Activated T-cell treated with anti-CD3 and anti-CD28 coated beads for 1 hour (primary cell): ENCODE measurements around the gene LYZL4.

Experiments
- DNase-seq: peaks from one replicate; pipeline ENCODE4 v3.0.0-alpha.2; 2020; ENCODE audit warnings: low read depth

LYZL4 gene, protein sequence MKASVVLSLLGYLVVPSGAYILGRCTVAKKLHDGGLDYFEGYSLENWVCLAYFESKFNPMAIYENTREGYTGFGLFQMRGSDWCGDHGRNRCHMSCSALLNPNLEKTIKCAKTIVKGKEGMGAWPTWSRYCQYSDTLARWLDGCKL

DNA sequence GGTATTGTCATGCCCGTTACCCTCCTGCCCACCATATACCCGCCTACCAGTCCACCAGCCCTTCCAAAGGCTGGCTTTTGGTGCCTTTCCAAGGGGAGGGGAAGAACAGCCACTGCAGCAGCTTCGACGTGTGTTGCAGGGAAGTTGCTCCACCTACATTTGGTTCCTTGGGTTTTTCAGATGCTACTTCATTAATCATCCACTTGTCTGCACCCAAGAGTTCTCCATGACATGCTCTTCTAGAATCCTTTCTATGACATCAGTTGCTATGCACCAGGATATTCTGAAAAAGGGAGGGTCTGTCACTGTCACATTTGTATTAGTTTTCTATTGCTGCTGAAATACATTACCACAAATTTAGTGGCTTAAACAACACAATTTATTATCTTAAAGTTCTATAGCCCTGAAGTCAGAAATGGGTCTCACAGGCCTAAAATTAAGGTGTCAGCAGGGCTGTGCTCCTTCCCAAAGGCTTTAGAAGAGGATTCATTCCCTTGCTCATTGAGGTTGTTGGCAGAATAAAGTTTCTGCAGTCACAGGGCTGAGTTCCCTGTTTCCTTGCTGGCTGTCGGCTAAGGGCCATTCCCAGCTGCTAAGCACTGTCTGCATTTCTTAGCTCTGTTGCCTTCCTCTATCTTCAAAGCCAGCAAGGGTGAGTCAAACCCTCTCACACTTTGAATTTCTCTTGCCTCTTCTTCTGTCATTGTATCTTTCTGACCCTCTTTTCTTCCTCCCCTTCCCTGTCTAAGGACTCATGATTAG lies at the start of gene LYZL4:
Gene LYZL4, minus strand, starts transcription at position 241 of the 762 bp plus-strand sequence. CDS start 3,359 bp downstream, outside the sequence.
- DNase-seq = no peak

DNA sequence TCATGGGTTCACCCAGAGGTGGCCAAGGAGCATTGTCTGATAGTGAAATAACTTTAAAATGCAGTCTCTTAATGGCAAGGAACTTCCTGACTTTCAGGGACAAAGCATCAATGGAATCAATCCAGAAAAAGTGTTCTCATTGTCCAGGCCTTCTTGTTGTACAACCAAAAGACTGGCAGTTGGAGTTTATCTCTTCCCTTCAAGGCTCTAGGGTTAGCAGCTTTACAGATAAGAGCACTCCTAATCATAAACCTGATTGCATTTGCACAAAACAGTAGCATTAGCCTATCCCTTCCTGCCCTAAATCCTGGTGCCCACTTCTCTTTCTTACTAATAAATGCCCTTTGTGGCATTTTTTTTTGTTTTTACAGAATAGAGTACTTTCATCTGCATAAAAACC lies 48.7 kb upstream of the LYZL4 start:
- DNase-seq = no peak

DNA sequence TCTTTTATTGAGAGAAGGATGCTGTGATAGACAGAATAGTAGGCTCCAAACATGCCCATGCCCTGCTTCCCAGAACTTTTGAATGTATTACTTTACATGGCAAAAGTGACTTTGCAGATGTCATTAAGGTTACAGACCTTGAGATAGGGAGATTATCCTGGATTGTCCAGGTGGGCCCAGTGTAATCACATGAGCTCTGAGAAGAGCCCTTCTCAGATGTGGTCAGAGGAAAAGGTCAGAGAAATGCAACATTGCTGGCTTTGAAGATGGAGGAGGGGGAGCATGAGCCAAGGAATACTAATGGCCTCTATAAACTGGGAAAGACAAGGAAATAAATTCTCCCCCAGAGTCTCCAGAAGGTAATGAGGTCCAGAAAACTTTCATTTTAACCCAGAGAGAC lies 45.8 kb upstream of the LYZL4 start:
- no peak for DNase-seq

DNA sequence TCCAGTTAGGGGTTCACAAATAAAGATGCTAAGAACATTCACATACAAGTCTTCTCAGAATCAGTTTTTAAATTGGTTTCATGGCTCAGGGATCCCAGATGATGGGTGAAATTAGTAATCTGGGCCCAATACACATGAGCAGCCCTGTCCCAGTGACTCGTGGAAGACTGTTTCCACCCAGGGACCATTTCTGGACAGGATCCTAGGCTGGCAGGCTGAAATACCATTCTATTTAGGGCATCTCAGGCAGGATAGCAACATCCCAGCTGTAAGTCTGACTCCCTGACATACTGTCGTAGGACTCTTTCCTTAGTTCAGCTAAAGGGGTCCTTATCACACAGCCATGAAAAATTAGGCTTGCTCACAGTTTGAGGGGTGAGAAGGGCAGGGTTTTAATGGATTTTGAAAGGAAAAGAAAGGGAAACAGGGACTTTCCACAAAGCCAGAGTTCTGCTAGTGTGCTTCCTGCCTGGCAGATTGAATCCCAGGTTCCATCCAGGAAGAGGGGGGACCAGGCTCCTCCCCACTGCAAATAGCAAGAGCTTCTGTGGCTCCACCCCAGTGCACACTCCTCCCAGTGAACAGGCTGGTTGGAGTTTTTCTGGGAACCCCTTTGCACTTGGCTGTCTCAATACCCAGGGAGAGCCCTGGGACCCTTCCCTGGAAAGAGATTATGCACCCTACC lies 41.3 kb upstream of the LYZL4 start:
- no peak for DNase-seq

DNA sequence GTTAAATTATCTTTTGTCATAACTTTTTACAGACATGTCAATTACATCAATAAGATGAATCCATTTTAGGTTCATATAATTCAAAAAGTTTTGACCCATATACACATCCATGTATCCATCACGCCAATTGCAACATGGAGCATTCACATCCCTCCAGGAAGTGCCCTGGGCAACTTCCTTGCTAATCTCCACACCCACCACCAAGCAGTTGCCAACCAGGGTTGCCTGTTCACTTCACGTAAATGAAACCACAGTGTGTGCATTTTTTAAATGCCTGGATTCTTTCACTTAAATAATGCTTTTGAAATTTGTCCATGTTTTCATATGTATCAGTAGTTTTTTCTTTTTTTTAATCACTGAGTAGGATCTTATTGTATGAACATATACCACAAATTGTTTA lies 40.7 kb upstream of the LYZL4 start:
- no peak for DNase-seq

DNA sequence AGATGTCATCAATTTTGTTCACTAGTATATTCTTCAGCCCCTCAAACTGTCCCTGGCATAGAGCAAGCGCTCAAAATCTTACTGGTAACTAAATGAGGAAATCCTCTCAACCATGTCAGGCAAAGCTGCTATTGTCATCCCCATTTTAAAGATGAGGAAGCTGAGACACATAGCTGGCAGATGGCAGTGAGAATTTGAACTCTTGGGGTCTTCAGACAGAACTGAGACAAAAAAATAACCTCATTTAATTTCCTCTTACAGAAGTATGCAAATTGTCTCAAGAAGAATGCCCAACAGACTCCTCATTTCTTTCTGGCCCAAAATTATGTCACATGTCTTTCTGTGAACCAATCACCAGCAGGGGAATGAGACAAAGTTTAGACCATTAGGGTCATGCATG lies 40.2 kb upstream of the LYZL4 start:
- DNase-seq = no peak

DNA sequence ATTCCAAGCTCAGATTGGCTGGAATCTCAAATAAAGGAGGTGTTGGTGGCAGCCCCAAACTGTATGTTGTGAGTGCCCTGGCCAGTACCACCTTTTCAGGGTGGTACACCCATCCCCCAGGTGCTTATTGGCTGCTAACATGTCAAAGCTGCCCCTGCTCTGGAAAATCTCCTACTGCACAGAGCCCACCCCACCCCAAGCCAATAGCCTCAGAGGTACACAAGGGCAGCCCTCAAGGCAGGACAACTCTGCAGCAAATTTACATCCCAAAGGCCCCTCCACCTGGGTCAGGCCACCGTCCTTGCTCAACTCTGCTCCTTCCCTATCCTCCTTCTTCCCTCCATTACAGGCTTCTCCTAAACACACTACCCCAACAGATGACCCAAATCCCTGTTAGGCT lies 37.1 kb upstream of the LYZL4 start:
- no peak for DNase-seq

DNA sequence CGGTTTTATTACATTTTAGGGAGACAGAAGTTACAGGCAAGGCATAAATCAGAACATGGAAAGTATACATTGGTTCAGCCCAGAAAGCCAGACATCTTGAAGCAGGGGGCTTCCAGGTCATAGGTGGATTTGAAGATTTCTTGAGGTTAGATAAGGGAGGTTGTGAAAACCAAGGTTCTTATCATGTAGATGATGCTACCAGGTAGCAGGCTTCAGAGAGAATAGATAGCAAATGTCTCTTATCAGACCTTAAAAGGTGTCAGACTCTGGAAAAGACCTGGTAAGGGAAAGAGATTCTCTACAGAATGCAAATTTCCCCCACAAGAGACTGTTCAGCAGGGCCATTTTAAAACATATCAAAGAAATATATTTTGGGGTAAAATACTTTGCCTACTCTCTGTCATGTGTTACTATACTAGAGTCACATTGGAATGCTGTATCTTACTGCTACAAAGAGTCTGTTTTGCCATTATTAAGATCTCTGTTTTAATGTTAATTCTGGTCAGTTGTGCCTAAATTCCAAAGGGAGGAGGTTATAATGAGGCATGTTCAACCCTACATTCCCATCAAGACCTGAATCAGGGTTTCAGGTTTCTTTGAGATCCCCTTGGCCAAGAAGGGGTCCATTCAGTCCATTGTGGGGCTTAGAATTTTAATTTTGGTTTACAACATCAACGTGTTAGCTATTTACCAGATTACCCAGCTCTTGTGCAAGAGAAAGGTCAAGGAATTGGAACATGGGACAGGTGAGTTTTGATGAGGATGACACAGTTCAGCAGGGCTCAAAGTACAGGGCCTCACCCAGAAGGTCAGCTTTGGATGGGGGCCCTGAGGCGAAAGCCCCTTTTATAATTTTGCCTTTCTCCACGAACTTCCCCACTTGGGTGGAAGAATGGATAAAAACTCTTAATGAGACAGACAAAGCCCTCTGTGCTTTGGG lies 36.0 kb upstream of the LYZL4 start:
- no peak for DNase-seq

DNA sequence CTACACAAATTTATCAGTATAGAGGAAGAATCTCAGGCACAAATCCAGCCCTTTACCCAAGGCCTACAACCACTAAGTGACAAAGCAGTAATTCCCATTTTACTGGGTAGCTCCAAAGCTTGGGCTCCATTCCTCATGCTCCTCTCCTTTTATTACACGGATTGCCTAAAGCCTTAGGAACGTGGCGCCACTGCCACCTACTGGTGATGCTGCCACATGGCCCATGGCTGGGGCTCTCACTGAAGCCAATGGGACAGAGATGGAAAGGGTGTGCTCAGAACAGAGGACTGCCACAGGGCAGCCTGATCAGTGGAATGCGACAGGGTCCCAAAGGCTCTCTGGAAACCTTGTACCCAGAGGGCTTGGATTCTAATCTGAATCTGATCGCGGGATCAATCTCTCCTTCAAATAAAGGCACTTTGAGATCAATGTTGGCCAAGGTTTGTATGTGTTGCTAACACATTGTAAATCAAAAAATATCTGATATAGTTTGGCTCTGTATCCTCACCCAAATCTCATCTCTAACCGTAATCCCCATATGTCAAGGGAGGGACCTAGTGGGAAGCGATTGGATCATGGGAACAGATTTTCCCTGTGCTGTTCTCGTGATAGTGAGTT lies 33.5 kb upstream of the LYZL4 start:
- peak; percentile 76 for DNase-seq

DNA sequence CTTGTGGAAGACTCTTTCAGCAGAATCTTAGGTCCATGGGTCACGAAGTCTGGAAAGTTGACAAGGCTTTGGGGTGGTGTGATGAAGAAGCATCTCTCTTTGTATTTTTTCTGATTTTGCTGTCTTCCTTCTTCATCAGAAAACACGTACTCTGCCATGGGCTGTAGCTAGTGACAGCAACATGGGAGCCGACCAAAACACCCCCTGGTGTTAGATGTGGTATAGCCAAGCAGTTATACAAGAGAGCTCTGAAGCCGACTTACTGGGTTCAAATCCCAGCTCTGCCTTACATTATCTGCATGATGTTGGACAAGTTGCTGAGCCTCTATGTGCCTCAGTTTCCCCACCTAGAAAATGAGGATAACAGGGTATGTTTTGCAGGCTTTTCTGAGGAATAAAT lies 32.9 kb upstream of the LYZL4 start:
- DNase-seq = no peak

DNA sequence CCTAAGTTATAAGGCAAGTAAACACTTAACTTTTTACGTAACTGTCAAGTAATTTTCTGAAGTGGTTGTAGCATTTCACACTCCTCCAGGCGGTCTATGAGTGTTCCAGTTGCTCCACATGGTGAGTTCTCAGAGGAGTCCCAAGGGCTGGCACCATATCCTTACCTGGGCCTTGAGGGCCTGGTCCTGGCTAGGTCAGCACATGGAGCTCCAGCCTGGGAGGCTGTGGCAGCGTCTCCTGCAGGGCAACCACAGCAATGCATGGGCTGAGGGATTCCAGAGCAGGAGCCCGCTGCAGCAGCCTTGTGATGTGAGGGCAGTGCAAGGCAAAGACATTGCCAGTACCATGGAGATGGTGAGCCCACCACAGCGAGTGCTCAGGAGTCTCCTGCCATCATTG lies 32.2 kb upstream of the LYZL4 start:
- no peak for DNase-seq

DNA sequence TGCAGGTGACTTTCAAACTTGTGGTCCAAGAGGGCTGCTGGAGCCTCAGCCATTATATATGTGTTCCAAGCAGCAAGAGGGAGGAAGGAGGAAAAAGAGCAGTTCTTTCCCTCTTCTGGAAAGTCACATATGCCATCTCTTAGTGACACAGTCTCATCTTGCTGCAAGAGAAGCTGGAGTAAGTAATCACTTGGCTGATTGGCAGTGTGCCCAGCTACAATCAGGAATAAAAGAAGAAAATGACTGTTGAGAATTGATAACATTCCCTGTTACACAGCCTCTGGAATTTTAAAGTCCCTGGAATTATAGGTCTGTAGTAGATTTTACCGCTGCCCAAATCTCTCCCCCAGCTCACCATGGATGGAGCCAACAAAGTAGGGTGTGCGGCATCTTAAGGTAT lies 31.4 kb upstream of the LYZL4 start:
- DNase-seq = no peak

DNA sequence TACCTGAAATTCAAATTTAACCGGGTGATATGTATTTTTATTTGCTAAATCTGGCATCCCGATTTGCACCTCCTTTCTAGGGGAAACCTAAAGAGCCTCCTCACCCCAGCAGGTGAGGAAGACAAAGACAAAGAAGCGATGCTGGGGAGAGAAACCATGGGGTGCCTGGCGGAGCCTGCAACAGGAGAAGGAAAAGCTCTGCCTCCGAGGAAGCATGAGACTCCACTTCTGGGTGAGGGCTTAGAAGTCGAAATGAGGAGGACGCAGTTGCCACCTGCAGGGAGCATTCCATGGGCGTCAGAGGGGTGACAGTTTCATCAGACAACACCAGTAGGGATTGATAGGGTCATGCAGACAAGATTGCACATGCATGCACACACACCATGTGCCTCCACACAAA lies 30.5 kb upstream of the LYZL4 start:
- no peak for DNase-seq

DNA sequence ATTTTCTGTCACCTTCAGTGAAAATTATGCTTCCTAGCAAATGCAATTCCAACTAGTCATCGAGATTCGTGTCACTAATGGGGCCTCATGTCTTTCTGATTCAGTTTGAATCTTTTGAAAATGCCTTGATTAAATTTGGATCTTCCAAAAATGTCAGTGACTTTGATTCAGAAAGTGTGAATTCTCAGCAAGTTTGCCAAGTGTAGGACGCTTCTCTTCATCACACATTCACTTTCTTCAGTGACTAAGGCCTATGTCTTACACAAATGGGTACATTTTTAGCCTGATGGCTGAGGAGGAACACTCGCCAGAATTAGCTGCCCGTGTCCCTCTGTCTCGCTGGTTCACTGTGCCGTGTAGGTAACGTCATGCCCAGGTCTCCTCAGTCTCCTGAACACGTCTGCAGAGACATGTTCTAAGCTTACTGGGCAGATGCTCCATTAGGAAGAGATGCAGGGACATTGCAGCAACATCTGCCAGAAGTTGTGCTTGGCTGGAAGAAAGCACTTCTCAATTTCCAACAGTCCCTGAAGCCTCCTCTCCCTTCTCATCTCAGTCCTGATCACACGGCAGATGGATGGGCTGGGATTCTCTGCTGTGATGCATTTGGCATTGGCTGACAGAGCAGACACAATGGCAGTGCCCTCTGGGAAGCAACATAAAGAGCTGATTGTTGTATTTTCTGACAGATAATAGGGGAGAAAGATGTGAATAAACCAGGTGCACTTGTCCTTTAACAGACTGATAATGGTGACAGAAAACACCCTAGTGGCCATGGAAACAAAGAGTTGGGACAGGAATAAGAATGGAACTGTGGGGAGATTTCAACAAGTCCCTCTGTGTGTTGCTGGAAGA lies 29.1 kb upstream of the LYZL4 start:
- DNase-seq = no peak

DNA sequence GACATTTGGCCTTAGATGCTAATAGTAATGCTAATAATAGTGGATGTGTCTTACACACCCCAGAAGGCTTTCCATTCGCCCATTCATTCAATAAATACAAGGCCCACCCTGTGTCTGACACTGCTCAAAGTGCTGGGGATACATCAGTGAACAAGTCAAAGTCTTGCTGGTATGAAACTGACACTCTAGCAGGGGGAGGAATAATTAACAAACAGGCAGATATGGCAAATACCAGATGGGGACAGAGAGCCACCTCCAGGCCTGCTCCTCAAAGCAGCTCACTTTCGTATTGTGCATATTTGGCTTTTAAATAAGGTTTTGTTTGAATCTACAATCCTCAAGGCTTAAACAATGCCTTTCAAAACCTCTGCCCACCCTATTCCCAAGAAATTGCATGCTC lies 28.3 kb upstream of the LYZL4 start:
- no peak for DNase-seq

DNA sequence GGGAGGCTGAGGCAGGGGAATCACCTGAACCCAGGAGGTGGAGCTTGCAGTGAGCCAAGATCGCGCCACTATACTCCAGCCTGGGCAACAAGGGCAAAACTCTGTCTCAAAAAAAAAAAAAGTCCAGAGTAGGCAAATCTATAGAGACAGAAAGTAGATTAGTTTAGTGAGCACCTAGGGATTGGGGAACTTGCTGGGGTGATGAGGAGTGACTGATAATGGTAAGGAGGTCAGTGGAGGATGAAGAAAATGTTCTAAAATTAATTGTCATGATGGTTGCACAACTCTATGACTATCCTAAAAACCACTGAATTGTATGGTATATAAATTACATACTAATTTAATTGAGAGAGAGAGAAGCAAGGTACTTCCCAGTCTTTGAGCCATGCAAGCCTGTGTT lies 27.8 kb upstream of the LYZL4 start:
- no peak for DNase-seq

DNA sequence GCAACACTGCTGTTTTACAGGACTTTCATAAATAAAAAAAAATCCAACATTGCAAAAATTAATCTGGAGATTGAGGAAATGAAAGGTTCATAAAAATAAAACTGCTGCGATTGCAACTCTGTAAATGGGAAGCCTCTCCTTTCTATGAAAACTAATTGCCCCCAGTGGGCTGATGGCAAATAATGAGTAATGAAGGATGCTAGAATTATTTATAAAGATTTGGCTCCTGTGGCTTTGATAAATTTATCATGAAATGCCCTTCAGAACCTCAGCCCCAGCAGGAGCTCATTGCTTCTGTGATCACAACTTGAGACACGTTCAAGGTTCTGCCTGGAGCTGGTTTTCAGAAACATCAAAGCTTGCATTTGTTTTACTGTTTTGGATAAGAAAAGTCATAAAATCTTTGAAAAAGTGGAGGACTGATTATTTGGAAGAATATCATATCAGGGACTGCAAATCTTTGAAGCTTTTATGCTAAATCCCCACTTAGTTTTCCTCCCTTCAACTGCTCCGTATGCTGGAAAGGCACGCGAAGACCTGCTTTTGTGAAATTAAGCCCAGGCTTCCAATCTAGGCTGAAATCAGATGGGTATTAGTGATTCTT lies 24.5 kb upstream of the LYZL4 start:
- DNase-seq = no peak

DNA sequence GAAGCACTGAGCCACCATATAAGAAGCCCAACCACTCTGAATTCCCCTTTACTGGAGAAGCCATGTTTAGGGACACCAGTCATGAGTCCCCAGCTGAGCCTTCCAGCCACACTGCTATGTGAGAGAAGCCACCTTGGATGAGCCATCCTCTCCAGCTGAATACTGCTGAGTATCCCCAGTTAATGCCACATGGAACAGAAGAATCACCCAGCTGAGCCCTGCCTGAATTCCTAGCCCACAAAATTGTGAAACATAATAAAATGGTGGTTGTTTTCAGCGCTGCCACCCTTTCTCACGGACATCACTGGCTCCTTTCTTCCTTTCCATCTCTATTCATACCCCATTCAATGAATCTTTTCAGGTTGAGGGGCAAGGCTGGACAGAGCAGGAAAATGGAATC lies 22.1 kb upstream of the LYZL4 start:
- no peak for DNase-seq

DNA sequence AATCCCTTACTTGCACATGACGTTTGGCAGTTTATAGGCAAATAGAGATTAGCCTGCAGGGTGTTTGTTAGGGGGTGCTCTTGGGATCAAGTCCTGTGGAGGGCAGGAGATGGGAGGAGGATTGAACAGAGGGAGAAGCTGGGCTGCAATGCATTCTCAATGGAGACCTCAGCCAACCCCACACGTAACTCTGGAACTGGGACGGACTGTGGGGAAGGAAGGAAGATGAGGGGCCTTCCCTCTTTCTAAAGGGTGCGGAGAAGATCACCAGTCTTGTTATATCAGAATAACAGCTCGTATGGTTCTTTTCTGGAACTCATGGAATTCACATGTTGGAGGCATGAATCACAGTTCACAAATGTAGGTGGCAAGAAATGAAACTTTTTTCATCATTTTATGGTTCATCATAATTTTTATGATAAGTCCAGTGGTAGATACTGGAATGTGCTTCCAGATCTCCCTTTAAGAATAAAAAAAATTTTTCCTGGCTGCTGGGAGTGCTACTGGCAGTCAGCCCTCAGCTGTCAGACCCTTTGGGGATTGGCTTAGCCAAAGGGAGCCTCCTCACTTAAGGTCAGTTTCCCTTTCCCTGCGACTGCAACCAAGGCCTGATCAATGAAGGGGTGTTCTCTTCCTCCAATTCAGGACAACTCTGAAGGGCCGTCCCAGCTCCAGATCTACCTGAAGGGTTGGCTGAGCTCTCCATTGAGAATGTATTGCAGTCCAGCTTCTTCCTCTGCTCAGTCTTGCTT lies 20.5 kb upstream of the LYZL4 start:
- DNase-seq = no peak

DNA sequence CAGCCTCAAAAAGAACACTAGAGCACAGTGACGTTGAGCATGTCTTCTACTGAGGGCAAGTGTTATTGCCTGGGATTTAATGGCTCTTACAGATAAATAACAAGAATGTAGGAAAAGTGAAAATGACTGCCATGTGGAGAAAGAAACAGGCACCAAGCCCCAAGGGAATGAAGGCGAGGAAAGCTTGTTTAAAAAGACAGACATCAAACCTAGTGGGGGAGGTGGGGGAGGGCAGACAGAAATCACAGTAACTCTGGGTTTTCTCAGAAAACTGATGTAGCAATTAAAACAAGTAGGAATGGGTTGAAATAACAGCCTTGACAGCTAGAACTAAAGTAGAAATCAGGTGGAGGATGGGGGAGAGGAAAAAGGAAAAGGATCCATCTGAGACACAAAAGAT lies 18.4 kb upstream of the LYZL4 start:
- DNase-seq = no peak
